IMR-90 (cell line): Measurements from ENCODE around the gene SEMA3C. TPM values are rescaled to one million over a fixed set of nuclear protein-coding genes. Genes with fewer than 3 reads are reported as not detected.

Experiments
- ATAC-seq: fragments of 200-7000 bp; cut with Tn5 transposase; 2 replicates; pipeline ENCODE4 v1.9.1; 2020; ENCODE audit warnings: low read depth, mild to moderate bottlenecking, moderate library complexity
- BruUV-seq: library from RNA; stranded (reverse); fragments of 400-500 nt; replicated peaks from 2 replicates; lab custom pipeline; 2021; lab: Mats Ljungman, UMichigan
- CTCF ChIA-PET: fragments of 300-600 bp; formaldehyde crosslinking; extraction: SDS; loops from one replicate; lab custom pipeline; 2021; ENCODE audit warnings: antibody characterized with exemption; lab: Yijun Ruan, JAX
- POLR2A ChIA-PET: fragments of 300-600 bp; sonication (Branson Sonifier 250); formaldehyde crosslinking; loops from one replicate; lab custom pipeline; 2022; ENCODE audit warnings: antibody characterized with exemption; ENCODE audit not compliant: unreplicated experiment; lab: Charles Lee
- DNase-seq: peaks from one replicate; pipeline ENCODE4 v3.0.0; 2013
- H2AFZ ChIP-seq: replicated peaks from 2 replicates; pipeline ENCODE3; 2013; ENCODE audit warnings: low read length, mild to moderate bottlenecking; ENCODE audit not compliant: poor library complexity
- H2AK5ac ChIP-seq: 2 replicates; pipeline ENCODE4 v1.6.1; 2013; ENCODE audit warnings: low read depth, low read length, inconsistent platforms
- H2AK9ac ChIP-seq: replicated peaks from 2 replicates; pipeline ENCODE3; 2013; ENCODE audit warnings: mild to moderate bottlenecking, low read depth, low read length, moderate library complexity; ENCODE audit not compliant: poor library complexity
- H2BK120ac ChIP-seq: 2 replicates; pipeline ENCODE4 v1.6.1; 2013; ENCODE audit warnings: low read depth, low read length, inconsistent platforms
- H2BK15ac ChIP-seq: 3 replicates; pipeline ENCODE4 v1.6.1; 2013; ENCODE audit warnings: low read depth, low read length, inconsistent platforms
- H2BK20ac ChIP-seq: 2 replicates; pipeline ENCODE4 v1.6.1; 2013; ENCODE audit warnings: low read depth, mild to moderate bottlenecking, inconsistent platforms, low read length, moderate library complexity
- H2BK5ac ChIP-seq: 2 replicates; pipeline ENCODE4 v1.6.1; 2013; ENCODE audit warnings: mild to moderate bottlenecking, low read depth, low read length, inconsistent platforms; ENCODE audit not compliant: poor library complexity, severe bottlenecking
- H3K14ac ChIP-seq: replicated peaks from 2 replicates; pipeline ENCODE4 v1.6.1; 2013; ENCODE audit warnings: low read depth, low read length, inconsistent platforms
- H3K18ac ChIP-seq: 2 replicates; pipeline ENCODE4 v1.6.1; 2013; ENCODE audit warnings: low read depth, low read length, control low read depth
- H3K23ac ChIP-seq: 2 replicates; pipeline ENCODE4 v1.6.1; 2013; ENCODE audit warnings: low read depth, low read length, inconsistent platforms
- H3K27ac ChIP-seq: 2 replicates; pipeline ENCODE4 v1.5.1; 2013; ENCODE audit warnings: mild to moderate bottlenecking, control low read depth, low read length; ENCODE audit not compliant: insufficient read depth
- H3K27me3 ChIP-seq: 2 replicates; pipeline ENCODE4 v1.6.1; 2013; ENCODE audit warnings: low read length; ENCODE audit not compliant: control insufficient read depth, insufficient read depth
- H3K36me3 ChIP-seq: 2 replicates; pipeline ENCODE4 v1.6.1; 2013; ENCODE audit warnings: low read length, mixed read lengths; ENCODE audit not compliant: control insufficient read depth, insufficient read depth
- H3K4ac ChIP-seq: 2 replicates; pipeline ENCODE4 v1.6.1; 2013; ENCODE audit warnings: low read depth, low read length, inconsistent platforms
- H3K4me1 ChIP-seq: 2 replicates; pipeline ENCODE4 v1.6.1; 2013; ENCODE audit warnings: low read length, mixed read lengths; ENCODE audit not compliant: control insufficient read depth, insufficient read depth
- H3K4me2 ChIP-seq: 2 replicates; pipeline ENCODE4 v1.6.1; 2013; ENCODE audit warnings: low read depth, mild to moderate bottlenecking, control low read depth, low read length, moderate library complexity
- H3K4me3 ChIP-seq: 2 replicates; pipeline ENCODE4 v1.5.1; 2013; ENCODE audit warnings: low read depth, mild to moderate bottlenecking, control low read depth, low read length, moderate library complexity; ENCODE audit not compliant: insufficient read depth
- H3K56ac ChIP-seq: 2 replicates; pipeline ENCODE4 v1.6.1; 2013; ENCODE audit warnings: low read length, inconsistent platforms; ENCODE audit not compliant: insufficient read depth; ENCODE audit errors: extremely low read depth
- H3K79me1 ChIP-seq, 2 experiments: 2 replicates each; pipeline ENCODE4 v1.6.1; 2013; ENCODE audit warnings: low read length in 2 of 2, inconsistent platforms in 1 of 2, low read depth in 1 of 2
- H3K9ac ChIP-seq: 2 replicates; pipeline ENCODE4 v1.6.1; 2013; ENCODE audit warnings: low read depth, low read length, control low read depth
- H3K9me1 ChIP-seq: 2 replicates; pipeline ENCODE4 v1.6.1; 2013; ENCODE audit warnings: low read length, inconsistent platforms; ENCODE audit not compliant: insufficient read depth
- H3K9me3 ChIP-seq: 2 replicates; pipeline ENCODE4 v1.6.1; 2013; ENCODE audit warnings: low read length; ENCODE audit not compliant: control insufficient read depth, insufficient read depth
- H4K20me1 ChIP-seq: 2 replicates; pipeline ENCODE4 v1.6.1; 2013; ENCODE audit warnings: low read length, inconsistent platforms; ENCODE audit not compliant: insufficient read depth
- H4K5ac ChIP-seq: 2 replicates; pipeline ENCODE4 v1.6.1; 2013; ENCODE audit warnings: mild to moderate bottlenecking, low read depth, low read length, control low read depth
- H4K8ac ChIP-seq, 2 experiments: 2 replicates each; pipeline ENCODE4 v1.6.1; 2013; ENCODE audit warnings: low read depth in 2 of 2, low read length in 2 of 2, control low read depth in 1 of 2, inconsistent platforms in 1 of 2
- H4K91ac ChIP-seq: 2 replicates; pipeline ENCODE4 v1.6.1; 2013; ENCODE audit warnings: low read depth, low read length, inconsistent platforms; ENCODE audit not compliant: insufficient read depth
- BHLHE40 ChIP-seq: fragments of 150-350 bp; IDR thresholded peaks from 2 replicates; pipeline ENCODE4 v1.6.1; 2016; ENCODE audit warnings: mild to moderate bottlenecking, low read depth, low read length
- CEBPB ChIP-seq: IDR thresholded peaks from 2 replicates; pipeline ENCODE4 v1.6.1; 2012; ENCODE audit warnings: low read depth, low read length, improper control_type of control experiment
- CHD1 ChIP-seq: IDR thresholded peaks from 2 replicates; pipeline ENCODE4 v1.6.1; 2012; ENCODE audit warnings: low read depth, low read length, improper control_type of control experiment
- FOS ChIP-seq: fragments of 150-350 bp; IDR thresholded peaks from 2 replicates; pipeline ENCODE4 v1.6.1; 2016; ENCODE audit warnings: low read depth, low read length
- MAFK ChIP-seq: IDR thresholded peaks from 2 replicates; pipeline ENCODE4 v1.6.1; 2012; ENCODE audit warnings: low read depth, low read length, improper control_type of control experiment
- MAZ ChIP-seq: IDR thresholded peaks from 2 replicates; pipeline ENCODE4 v1.6.1; 2012; ENCODE audit warnings: low read depth, mild to moderate bottlenecking, low read length, improper control_type of control experiment, moderate library complexity, borderline replicate concordance
- MXI1 ChIP-seq: IDR thresholded peaks from 2 replicates; pipeline ENCODE4 v1.6.1; 2012; ENCODE audit warnings: low read depth, mild to moderate bottlenecking, low read length, moderate library complexity, borderline replicate concordance
- NFE2L2 ChIP-seq: fragments of 150-350 bp; IDR thresholded peaks from 2 replicates; pipeline ENCODE4 v1.6.1; 2016; ENCODE audit warnings: low read depth, mild to moderate bottlenecking, low read length
- POLR2A ChIP-seq: IDR thresholded peaks from 2 replicates; pipeline ENCODE4 v1.6.1; 2012; ENCODE audit warnings: mild to moderate bottlenecking, low read depth, low read length
- RAD21 ChIP-seq: IDR thresholded peaks from 2 replicates; pipeline ENCODE4 v1.6.1; 2012; ENCODE audit warnings: low read length, improper control_type of control experiment
- RCOR1 ChIP-seq: IDR thresholded peaks from 2 replicates; pipeline ENCODE4 v1.6.1; 2012; ENCODE audit warnings: mild to moderate bottlenecking, low read length, improper control_type of control experiment; ENCODE audit not compliant: insufficient replicate concordance
- RFX5 ChIP-seq: IDR thresholded peaks from 2 replicates; pipeline ENCODE4 v1.8.0; 2012; ENCODE audit warnings: low read depth, mild to moderate bottlenecking, low read length, moderate library complexity
- SMC3 ChIP-seq: fragments of 150-350 bp; IDR thresholded peaks from 2 replicates; pipeline ENCODE4 v1.6.1; 2016; ENCODE audit warnings: low read depth, mild to moderate bottlenecking, antibody characterized with exemption, low read length, moderate library complexity
- WGBS, 2 experiments: methylation state at CpG; one replicate each; pipeline versions ENCODE4 v1.1.5 to v1.1.7; 2013; ENCODE audit warnings: missing lambda C conversion rate in 2 of 2; ENCODE audit not compliant: insufficient read length in 1 of 2; ENCODE audit errors: extremely low coverage in 2 of 2; 5-methylcytosine and 5-hydroxymethylcytosine counted together
- dilution Hi-C: fragments of 300-500 bp; cut with HindIII; formaldehyde crosslinking; loops from one replicate; pipeline ENCODE4 v1.14.3; 2018; ENCODE audit warnings: low sequenced_read_pairs; ENCODE audit not compliant: unreplicated experiment
- in situ Hi-C: fragments of 300-500 bp; cut with MboI; formaldehyde crosslinking; loops from 3 replicates; pipeline ENCODE4 v1.14.3; 2019; ENCODE audit warnings: low sequenced_read_pairs, inconsistent platforms, mixed read lengths
- intact Hi-C: fragments of 100-400 bp; cut with micrococcal nuclease; formaldehyde crosslinking; loops from 2 replicates; pipeline ENCODE4 v1.10.0; 2022
- polyA plus RNA-seq, 3 experiments: library from polyadenylated mRNA; depleted of rRNA; stranded (reverse); fragments of >200 nt; gene quantifications; 2 replicates each; pipeline ENCODE4 v1.2.3, GENCODE V29; 2012; ENCODE audit warnings: low replicate concordance in 1 of 3
- total RNA-seq: library from RNA; depleted of rRNA; stranded (reverse); fragments of >200 nt; gene quantifications from 2 replicates; pipeline ENCODE4 v1.2.3, GENCODE V29; 2012
- TF ChIP-seq, protein P1 (sequence below): fragments of 150-350 bp; IDR thresholded peaks from 2 replicates; pipeline ENCODE4 v1.6.1; 2016; ENCODE audit warnings: low read depth, mild to moderate bottlenecking, low read length, moderate library complexity, borderline replicate concordance
- TF ChIP-seq, protein P2 (sequence below): fragments of 150-350 bp; IDR thresholded peaks from 2 replicates; pipeline ENCODE4 v1.6.1; 2017; ENCODE audit warnings: mild to moderate bottlenecking, antibody characterized with exemption, low read length, low read depth
- TF ChIP-seq, protein P3 (sequence below): conservative IDR thresholded peaks from 2 replicates; pipeline ENCODE4 v1.5.1; 2012; ENCODE audit warnings: mild to moderate bottlenecking, low read depth, low read length, improper control_type of control experiment

Gene SEMA3C
- total and polyA plus RNA-seq, 2 of the 4 experiments (the other 2 are of a cell fraction), result 21.2 to 97.1 TPM

DNA sequence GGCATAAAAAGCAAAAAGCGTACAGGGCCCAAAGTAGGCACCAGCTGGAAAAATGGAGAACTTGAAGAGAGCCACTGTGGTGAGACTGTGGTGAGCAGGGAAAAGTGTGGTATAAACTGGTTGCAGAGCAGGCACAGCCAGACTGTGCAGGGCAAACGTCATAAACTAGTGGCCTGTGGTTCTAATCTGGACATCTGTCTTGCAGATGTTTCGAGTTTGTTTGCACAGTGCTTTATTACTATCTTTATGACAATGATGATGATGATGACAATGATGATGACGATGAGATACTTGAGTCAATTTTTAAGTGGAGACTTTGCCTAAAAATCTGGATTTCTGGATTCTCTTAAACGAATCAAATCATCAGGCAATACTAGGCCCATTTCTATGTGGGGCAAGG lies 45.7 kb downstream of the SEMA3C start:
- no peak overlapping the region for H3K4me2 ChIP-seq
- H3K18ac ChIP-seq, result no peak overlapping the region
- no peak overlapping the region for H3K14ac ChIP-seq
- no peaks in the 10 kb centered on the region for H3K27me3 ChIP-seq
- peaks cover 5 to 6% of the 10 kb centered on the region in 2 experiments; a peak in 2 of 4 replicates for H3K79me1 ChIP-seq
- no peak for DNase-seq
- no peaks in the 10 kb centered on the region for H3K36me3 ChIP-seq
- H2AK5ac ChIP-seq, result no peak overlapping the region
- H3K4me3 ChIP-seq, result no peak overlapping the region
- H2BK120ac ChIP-seq, result no peak overlapping the region
- H4K8ac ChIP-seq, result no peak overlapping the region
- H3K4ac ChIP-seq, result no peak overlapping the region
- intact Hi-C loops, result no loop called here
- in situ Hi-C loops, result no loop called here
- H3K9me1 ChIP-seq, result peaks cover 4% of the 10 kb centered on the region; the same call in 1 of the 2 replicates
- no peak overlapping the region for H2BK15ac ChIP-seq
- no peak overlapping the region for H2AK9ac ChIP-seq
- ATAC-seq, result no peak
- no peaks in the 10 kb centered on the region for H3K9me3 ChIP-seq
- WGBS, 2 experiments, result 100% methylated on average over 2 of the region's 5 CpGs; no CpG with 5 or more reads in 1 of the 2 experiments
- no peak overlapping the region for H3K23ac ChIP-seq
- no peaks in the 10 kb centered on the region for H4K20me1 ChIP-seq
- no peak overlapping the region for H3K56ac ChIP-seq
- H3K27ac ChIP-seq, result no peak overlapping the region
- no TSS peak for BruUV-seq
- peaks cover 3% of the 10 kb centered on the region for H3K4me1 ChIP-seq
- dilution Hi-C loops, result no loop called here
- ChIA-PET CTCF (interaction anchor here (0.6 kb wide), 1 partner anchor 88 kb away, joined by 4 read pairs; no protein-coding TSS in a partner anchor), POLR2A (no interaction called here)
- H4K5ac ChIP-seq, result no peak overlapping the region
- H4K91ac ChIP-seq, result no peak overlapping the region
- TF ChIP-seq SMC3 (no peak), MAFK (no peak), BHLHE40 (no peak), CHD1 (no peak), MAZ (no peak), CEBPB (no peak), NFE2L2 (no peak), FOS (no peak), POLR2A (no peak), RFX5 (no peak), RAD21 (no peak), MXI1 (no peak), RCOR1 (no peak)
- TF ChIP-seq, protein P1, sequence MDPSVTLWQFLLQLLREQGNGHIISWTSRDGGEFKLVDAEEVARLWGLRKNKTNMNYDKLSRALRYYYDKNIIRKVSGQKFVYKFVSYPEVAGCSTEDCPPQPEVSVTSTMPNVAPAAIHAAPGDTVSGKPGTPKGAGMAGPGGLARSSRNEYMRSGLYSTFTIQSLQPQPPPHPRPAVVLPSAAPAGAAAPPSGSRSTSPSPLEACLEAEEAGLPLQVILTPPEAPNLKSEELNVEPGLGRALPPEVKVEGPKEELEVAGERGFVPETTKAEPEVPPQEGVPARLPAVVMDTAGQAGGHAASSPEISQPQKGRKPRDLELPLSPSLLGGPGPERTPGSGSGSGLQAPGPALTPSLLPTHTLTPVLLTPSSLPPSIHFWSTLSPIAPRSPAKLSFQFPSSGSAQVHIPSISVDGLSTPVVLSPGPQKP, result no peak
- TF ChIP-seq, protein P2, sequence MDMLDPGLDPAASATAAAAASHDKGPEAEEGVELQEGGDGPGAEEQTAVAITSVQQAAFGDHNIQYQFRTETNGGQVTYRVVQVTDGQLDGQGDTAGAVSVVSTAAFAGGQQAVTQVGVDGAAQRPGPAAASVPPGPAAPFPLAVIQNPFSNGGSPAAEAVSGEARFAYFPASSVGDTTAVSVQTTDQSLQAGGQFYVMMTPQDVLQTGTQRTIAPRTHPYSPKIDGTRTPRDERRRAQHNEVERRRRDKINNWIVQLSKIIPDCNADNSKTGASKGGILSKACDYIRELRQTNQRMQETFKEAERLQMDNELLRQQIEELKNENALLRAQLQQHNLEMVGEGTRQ, result no peak
- TF ChIP-seq, protein P3, sequence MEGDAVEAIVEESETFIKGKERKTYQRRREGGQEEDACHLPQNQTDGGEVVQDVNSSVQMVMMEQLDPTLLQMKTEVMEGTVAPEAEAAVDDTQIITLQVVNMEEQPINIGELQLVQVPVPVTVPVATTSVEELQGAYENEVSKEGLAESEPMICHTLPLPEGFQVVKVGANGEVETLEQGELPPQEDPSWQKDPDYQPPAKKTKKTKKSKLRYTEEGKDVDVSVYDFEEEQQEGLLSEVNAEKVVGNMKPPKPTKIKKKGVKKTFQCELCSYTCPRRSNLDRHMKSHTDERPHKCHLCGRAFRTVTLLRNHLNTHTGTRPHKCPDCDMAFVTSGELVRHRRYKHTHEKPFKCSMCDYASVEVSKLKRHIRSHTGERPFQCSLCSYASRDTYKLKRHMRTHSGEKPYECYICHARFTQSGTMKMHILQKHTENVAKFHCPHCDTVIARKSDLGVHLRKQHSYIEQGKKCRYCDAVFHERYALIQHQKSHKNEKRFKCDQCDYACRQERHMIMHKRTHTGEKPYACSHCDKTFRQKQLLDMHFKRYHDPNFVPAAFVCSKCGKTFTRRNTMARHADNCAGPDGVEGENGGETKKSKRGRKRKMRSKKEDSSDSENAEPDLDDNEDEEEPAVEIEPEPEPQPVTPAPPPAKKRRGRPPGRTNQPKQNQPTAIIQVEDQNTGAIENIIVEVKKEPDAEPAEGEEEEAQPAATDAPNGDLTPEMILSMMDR, result no peak
- H2BK20ac ChIP-seq, result no peak overlapping the region
- no peak overlapping the region for H2BK5ac ChIP-seq
- no peak overlapping the region for H3K9ac ChIP-seq
- no peak overlapping the region for H2AFZ ChIP-seq
